Vagina (tissue), 2 donors: ENCODE data around the gene AMOTL1. TPM values are rescaled to one million over a fixed set of nuclear protein-coding genes. Genes with fewer than 3 reads are reported as not detected.

ENCODE experiments used
- DNase-seq, 2 donors: peaks; one replicate each; pipeline ENCODE4 v3.0.0-alpha.2; 2017; ENCODE audit errors: extremely low spot score in 2 of 2
- H3K27ac ChIP-seq: fragments of 200-600 bp; sonication (generic); one replicate; pipeline ENCODE4 v1.5.1; 2019
- H3K27me3 ChIP-seq: fragments of 200-600 bp; sonication (generic); one replicate; pipeline ENCODE4 v1.5.1; 2019
- H3K36me3 ChIP-seq, 2 donors: fragments of 200-600 bp; sonication (generic); one replicate each; pipeline ENCODE4 v1.5.1; 2017 to 2019
- H3K4me1 ChIP-seq: fragments of 200-600 bp; sonication (generic); one replicate; pipeline ENCODE4 v1.5.1; 2019
- H3K4me3 ChIP-seq, 2 donors: fragments of 200-600 bp; sonication (generic); 1 replicate in 1 of 2; 2 replicates in 1 of 2; pipeline ENCODE4 v1.5.1; 2016 to 2019
- H3K9me3 ChIP-seq: fragments of 200-600 bp; sonication (generic); one replicate; pipeline ENCODE4 v1.5.1; 2019
- POLR2A ChIP-seq, 2 donors: fragments of 450-650 bp; IDR thresholded peaks; one replicate each; pipeline ENCODE4 v1.6.1; 2017; ENCODE audit warnings: antibody characterized with exemption in 2 of 2, mild to moderate bottlenecking in 2 of 2, moderate library complexity in 2 of 2
- POLR2AphosphoS5 ChIP-seq, 2 donors: sonication (generic); formaldehyde crosslinking; IDR thresholded peaks; one replicate each; pipeline ENCODE4 v1.9.0; 2017; ENCODE audit warnings: antibody characterized with exemption in 2 of 2, mild to moderate bottlenecking in 2 of 2, low read depth in 1 of 2; ENCODE audit not compliant: insufficient read depth in 1 of 2
- intact Hi-C: fragments of 100-400 bp; cut with DNase I; formaldehyde crosslinking; loops from one replicate; pipeline ENCODE4 v1.15.1; 2023
- total RNA-seq: library from RNA; depleted of rRNA; stranded (reverse); fragments of >200 nt; gene quantifications from one replicate; pipeline ENCODE4 v1.2.3, GENCODE V29; 2016
- TF ChIP-seq, protein P1 (sequence below), 3 experiments: fragments of 450-650 bp in 2 of 3; fragments of 200-600 bp in 1 of 3; sonication (generic) in 1 of 3; IDR thresholded peaks; one replicate each; pipeline ENCODE4 v1.5.1; 2017 to 2019; ENCODE audit warnings: antibody characterized with exemption in 3 of 3, mild to moderate bottlenecking in 2 of 3, moderate library complexity in 2 of 3

AMOTL1 gene
- total RNA-seq, 1 donor from 2014 or later = 45.7 TPM

DNA sequence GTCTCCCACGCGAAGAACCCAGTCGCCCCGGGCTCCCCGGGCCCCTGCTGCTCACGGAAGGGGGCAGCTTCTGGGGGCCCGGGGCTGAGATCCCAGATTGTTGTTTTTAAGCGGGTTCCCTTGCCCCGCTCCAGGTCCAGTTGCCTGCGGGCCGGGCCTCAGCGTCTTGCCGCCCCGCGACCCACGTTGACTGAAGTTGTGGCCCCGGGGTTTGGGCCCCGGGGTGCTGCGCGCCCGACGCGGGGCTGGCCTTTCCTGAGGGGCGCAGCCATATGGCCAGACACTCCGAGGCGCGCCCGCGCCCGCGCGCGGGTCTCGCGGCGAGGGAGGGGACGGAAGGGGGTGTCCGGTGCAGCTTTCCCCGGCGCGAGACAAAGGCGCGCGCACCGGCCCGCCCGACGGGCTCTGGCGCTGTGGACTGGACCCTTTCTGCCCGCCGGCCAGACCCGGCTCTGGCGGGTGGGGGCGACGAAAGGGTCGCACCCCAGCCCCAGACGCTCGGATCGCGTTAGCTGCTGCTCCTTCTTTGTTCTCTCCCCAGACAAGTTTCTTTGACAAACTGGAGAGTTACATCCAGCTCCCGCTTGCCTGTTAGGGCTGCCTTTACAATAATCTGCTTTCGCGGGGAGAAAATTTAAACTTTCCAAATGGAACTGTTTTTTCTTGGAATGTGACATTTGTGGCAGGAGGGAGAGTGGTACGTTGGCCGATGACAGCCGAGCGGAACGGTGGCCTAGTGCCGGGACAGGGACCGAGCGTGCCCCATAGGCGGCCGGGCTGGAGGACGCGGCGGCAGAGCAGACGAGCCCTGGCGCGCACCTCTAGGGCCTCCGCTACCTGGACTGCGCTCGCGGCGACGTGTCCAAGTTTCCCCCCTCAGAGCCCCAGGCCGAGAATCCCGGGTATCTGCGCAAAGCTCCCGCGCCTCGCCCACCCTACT lies 716 bp downstream of the AMOTL1 start:
- Histone ChIP-seq H3K36me3 (no peaks in the 10 kb centered on the region), H3K4me1 (peaks cover 45% of the 10 kb centered on the region), H3K9me3 (no peaks in the 10 kb centered on the region), H3K27ac (peak overlapping the region; percentile 96), H3K27me3 (no peaks in the 10 kb centered on the region), H3K4me3 (peak overlapping the region; percentile 75 to 92)
- no peak for DNase-seq
- TF ChIP-seq POLR2A (IDR thresholded peaks at IDR 0.05) (no peak), POLR2AphosphoS5 (IDR thresholded peaks at IDR 0.05; ENCODE audit: insufficient read depth in 1 of 2, low read depth in 1 of 2) (peak in 1 of 2 donors; percentile 37)
- intact Hi-C loops = no loop called here

DNA sequence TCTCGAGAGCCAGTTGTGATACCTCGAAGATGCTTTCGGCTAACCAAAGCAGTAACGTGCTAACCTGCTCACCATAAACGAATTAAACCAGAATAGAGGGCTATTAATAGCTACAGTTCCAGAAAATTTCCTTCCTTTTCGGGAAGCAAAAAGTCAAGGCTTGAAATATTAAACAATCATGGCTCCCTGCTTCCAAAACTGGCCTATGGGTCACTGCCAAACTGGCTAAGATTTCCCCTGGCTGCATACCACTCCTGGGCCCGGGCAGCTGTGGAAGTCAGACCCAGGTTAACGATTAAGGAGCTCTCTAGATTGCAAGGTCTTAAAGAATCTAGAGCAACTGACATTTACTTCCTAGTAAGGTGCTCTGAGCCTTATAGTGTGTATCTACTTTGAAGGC lies 1.7 kb downstream of the AMOTL1 start:
- H3K27ac ChIP-seq = peak overlapping the region; percentile 96
- H3K4me1 ChIP-seq = peaks cover 53% of the 10 kb centered on the region
- H3K27me3 ChIP-seq = no peaks in the 10 kb centered on the region

DNA sequence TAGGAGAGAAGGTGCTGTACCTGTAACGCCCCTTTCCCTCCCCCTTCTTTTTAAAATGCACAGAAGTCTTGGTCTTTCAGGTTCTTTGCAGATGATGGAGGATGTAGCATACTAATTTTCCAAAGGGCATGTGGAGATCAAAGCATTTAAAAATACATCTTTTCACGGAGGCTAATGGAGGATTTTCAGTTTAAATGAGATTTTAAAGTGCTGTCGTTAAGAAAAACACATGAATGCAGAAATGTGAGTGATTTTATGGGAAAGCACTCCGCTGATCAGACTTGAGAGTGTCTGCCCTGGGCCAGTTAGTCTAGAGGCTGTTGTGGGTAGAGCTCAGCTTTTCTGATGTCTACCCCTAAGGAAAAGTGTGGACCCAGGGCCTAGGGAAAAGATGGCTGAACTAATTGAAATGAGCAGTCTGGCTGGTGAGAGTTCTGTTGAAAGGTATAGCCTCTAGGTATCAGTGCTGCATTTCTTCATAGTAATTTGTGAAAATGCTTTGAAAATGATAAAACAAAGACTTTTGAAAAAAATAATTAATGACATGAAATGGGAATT lies 2.5 kb downstream of the AMOTL1 start:
- Histone ChIP-seq H3K27ac (peak overlapping the region; percentile 96), H3K9me3 (no peaks in the 10 kb centered on the region), H3K27me3 (no peaks in the 10 kb centered on the region), H3K4me3 (peak overlapping the region; percentile 75 to 92), H3K36me3 (no peaks in the 10 kb centered on the region), H3K4me1 (peaks cover 55% of the 10 kb centered on the region)
- intact Hi-C loops = no loop called here
- TF ChIP-seq POLR2A (IDR thresholded peaks at IDR 0.05) = no peak
- TF ChIP-seq, protein P1, sequence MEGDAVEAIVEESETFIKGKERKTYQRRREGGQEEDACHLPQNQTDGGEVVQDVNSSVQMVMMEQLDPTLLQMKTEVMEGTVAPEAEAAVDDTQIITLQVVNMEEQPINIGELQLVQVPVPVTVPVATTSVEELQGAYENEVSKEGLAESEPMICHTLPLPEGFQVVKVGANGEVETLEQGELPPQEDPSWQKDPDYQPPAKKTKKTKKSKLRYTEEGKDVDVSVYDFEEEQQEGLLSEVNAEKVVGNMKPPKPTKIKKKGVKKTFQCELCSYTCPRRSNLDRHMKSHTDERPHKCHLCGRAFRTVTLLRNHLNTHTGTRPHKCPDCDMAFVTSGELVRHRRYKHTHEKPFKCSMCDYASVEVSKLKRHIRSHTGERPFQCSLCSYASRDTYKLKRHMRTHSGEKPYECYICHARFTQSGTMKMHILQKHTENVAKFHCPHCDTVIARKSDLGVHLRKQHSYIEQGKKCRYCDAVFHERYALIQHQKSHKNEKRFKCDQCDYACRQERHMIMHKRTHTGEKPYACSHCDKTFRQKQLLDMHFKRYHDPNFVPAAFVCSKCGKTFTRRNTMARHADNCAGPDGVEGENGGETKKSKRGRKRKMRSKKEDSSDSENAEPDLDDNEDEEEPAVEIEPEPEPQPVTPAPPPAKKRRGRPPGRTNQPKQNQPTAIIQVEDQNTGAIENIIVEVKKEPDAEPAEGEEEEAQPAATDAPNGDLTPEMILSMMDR (IDR thresholded peaks at IDR 0.05) = no peak
- no peak for TF ChIP-seq POLR2AphosphoS5 (IDR thresholded peaks at IDR 0.05; ENCODE audit: insufficient read depth in 1 of 2, low read depth in 1 of 2)
- DNase-seq = no peak

More for the DNA sequence above, 1.7 kb downstream of the AMOTL1 start:
- intact Hi-C loops = no loop called here
- no peaks in the 10 kb centered on the region for H3K36me3 ChIP-seq
- TF ChIP-seq POLR2A (IDR thresholded peaks at IDR 0.05) (no peak), POLR2AphosphoS5 (IDR thresholded peaks at IDR 0.05; ENCODE audit: insufficient read depth in 1 of 2, low read depth in 1 of 2) (no peak)
- TF ChIP-seq, protein P1 (IDR thresholded peaks at IDR 0.05) = no peak
- H3K9me3 ChIP-seq = no peaks in the 10 kb centered on the region
- no peak for DNase-seq
- peak overlapping the region; percentile 75 to 92 for H3K4me3 ChIP-seq

DNA sequence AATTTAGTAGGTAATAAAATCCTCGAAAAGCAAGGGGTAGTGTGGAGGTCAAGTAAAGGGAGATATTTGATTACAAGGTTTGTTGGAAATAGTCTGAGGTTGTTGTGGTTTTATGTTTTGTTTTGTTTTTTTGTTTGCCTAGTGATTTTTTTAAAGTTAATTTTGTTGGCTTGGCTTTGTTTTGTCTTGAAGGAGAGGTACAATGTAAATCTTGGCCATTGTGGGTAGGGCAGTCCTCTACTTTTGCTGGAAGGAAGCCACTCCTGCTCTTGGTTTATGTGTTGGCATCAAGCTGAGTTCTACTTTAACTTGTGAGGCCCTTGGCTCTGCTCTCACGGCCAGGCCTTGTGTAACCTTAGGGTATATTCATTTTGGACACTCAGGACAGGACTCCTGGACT lies 3.2 kb downstream of the AMOTL1 start:
- peaks cover 63% of the 10 kb centered on the region for H3K4me1 ChIP-seq
- intact Hi-C loops = no loop called here
- H3K27me3 ChIP-seq = no peaks in the 10 kb centered on the region
- H3K27ac ChIP-seq = no peak overlapping the region
- no peaks in the 10 kb centered on the region for H3K36me3 ChIP-seq
- H3K4me3 ChIP-seq = no peak overlapping the region
- no peak for TF ChIP-seq POLR2AphosphoS5 (IDR thresholded peaks at IDR 0.05; ENCODE audit: insufficient read depth in 1 of 2, low read depth in 1 of 2)
- DNase-seq = no peak
- H3K9me3 ChIP-seq = no peaks in the 10 kb centered on the region

DNA sequence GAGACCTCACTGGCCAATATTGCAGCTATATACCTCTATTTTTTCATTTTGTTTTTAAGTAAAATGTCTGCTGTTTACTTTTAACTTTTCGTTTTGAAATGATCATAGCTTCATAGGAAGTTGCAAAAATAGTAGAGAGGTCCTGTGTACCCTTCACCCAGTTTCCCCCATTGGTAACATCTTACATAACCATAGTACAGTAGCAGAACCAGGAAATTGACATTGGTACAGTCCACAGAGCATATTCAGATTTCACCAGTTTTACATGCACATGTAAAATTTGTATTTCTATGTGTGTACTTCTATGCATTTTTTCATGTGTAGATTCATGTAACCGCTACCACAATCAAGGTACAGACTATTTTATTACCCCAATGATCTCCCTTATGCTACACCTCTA lies 3.8 kb downstream of the AMOTL1 start:
- Histone ChIP-seq H3K9me3 (no peaks in the 10 kb centered on the region), H3K27ac (no peak overlapping the region), H3K4me1 (peaks cover 68% of the 10 kb centered on the region), H3K4me3 (no peak overlapping the region), H3K27me3 (no peaks in the 10 kb centered on the region), H3K36me3 (no peaks in the 10 kb centered on the region)
- TF ChIP-seq POLR2A (IDR thresholded peaks at IDR 0.05) = no peak
- intact Hi-C loops = no loop called here
- DNase-seq = no peak

DNA sequence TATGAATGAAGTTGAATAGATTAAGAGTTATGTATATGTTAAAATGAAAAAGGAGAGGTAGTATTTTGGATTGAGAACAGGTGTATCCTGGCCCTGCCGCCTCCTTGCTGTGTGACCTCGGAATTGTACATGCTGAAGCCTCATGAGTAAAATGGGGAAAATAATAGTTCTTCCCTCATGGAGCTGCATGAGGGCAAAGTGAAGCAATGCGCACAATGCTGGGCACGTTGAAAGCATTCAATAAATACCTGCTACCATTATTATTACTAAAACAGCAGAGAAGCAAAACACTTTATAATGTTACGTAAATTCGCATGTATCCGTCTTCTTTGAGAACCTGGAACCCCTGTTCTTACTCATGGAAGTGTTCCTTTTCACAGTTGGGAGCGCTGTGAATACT lies 5.7 kb downstream of the AMOTL1 start:
- peaks cover 62% of the 10 kb centered on the region for H3K4me1 ChIP-seq
- no peaks in the 10 kb centered on the region for H3K36me3 ChIP-seq
- no peaks in the 10 kb centered on the region for H3K9me3 ChIP-seq
- H3K27me3 ChIP-seq = no peaks in the 10 kb centered on the region
- no peak for DNase-seq
- TF ChIP-seq POLR2A (IDR thresholded peaks at IDR 0.05) (no peak), POLR2AphosphoS5 (IDR thresholded peaks at IDR 0.05; ENCODE audit: insufficient read depth in 1 of 2, low read depth in 1 of 2) (no peak)
- TF ChIP-seq, protein P1 (IDR thresholded peaks at IDR 0.05) = no peak
- H3K4me3 ChIP-seq = no peak overlapping the region
- H3K27ac ChIP-seq = no peak overlapping the region
- intact Hi-C loops = no loop called here
